GM21515 (cell line): ENCODE results near the gene IL17RA.
"Not testable (repeated sequence)": the region's sequence is repeated elsewhere in the genome, so short reads cannot be mapped to it uniquely, and the experiment has no call there.

Experiments used
- ATAC-seq: cut with Tn5 transposase; IDR thresholded peaks from one replicate; pipeline ENCODE4 v1.9.1; 2021; ENCODE audit not compliant: unreplicated experiment

IL17RA gene

GRCh38 chr22:17120281-17120680, 35.5 kb downstream of the IL17RA start:
- no peak for ATAC-seq

GRCh38 chr22:17120711-17121232, 36.0 kb downstream of the IL17RA start:
- ATAC-seq: no peak

GRCh38 chr22:17121233-17122195, 36.7 kb downstream of the IL17RA start, which contains the start of gene TMEM121B:
TMEM121B (minus strand) TSS chr22:17121360; CDS start chr22:17121127, 233 bp downstream.
- ATAC-seq: no peak

- ATAC-seq: no peak
Measured at GRCh38 chr22:17130199-17130598, 45.4 kb downstream of the IL17RA start.

- ATAC-seq: no peak
Measured at GRCh38 chr22:17131686-17132085, 46.9 kb downstream of the IL17RA start.

- ATAC-seq: no peak
Measured at GRCh38 chr22:17132112-17132511, 47.3 kb downstream of the IL17RA start.

- no peak for ATAC-seq
Measured at GRCh38 chr22:17133137-17133536, 48.3 kb downstream of the IL17RA start.

GRCh38 chr22:17135153-17135760, 50.5 kb downstream of the IL17RA start:
- no peak for ATAC-seq

GRCh38 chr22:17137170-17137569, 52.4 kb downstream of the IL17RA start:
- ATAC-seq: no peak

GRCh38 chr22:17137861-17138425, 53.1 kb downstream of the IL17RA start:
- ATAC-seq: no peak

GRCh38 chr22:17138513-17138912, 53.7 kb downstream of the IL17RA start:
- ATAC-seq: no peak

- no peak for ATAC-seq
Measured at GRCh38 chr22:17140022-17140421, 55.2 kb downstream of the IL17RA start.

- no peak for ATAC-seq
Measured at GRCh38 chr22:17140826-17141766, 56.3 kb downstream of the IL17RA start.

GRCh38 chr22:17143101-17143500, 58.3 kb downstream of the IL17RA start:
- ATAC-seq: no peak

- no peak for ATAC-seq
Measured at GRCh38 chr22:17143826-17144225, 59.0 kb downstream of the IL17RA start.

- no peak for ATAC-seq
Measured at GRCh38 chr22:17145021-17145680, 60.4 kb downstream of the IL17RA start.

GRCh38 chr22:17147458-17147857, 62.7 kb downstream of the IL17RA start:
- ATAC-seq: not testable (repeated sequence)

- no peak for ATAC-seq
Measured at GRCh38 chr22:17149076-17149815, 64.4 kb downstream of the IL17RA start.

GRCh38 chr22:17152340-17152739, 67.5 kb downstream of the IL17RA start:
- no peak for ATAC-seq
